Mesothelial cell of epicardium (in vitro differentiated cells): Measurements from ENCODE around the gene PTGDR. TPM values are rescaled to one million over a fixed set of nuclear protein-coding genes. Genes with fewer than 3 reads are reported as not detected.

Experiments used
- DNase-seq, 2 experiments: peaks; one replicate each; pipeline ENCODE4 v3.0.0; 2021; ENCODE audit warnings: low spot score in 2 of 2; ENCODE audit not compliant: unreplicated experiment in 2 of 2
- H3K27ac Mint-ChIP-seq: 2 replicates; pipeline ENCODE4 v1.8.0; 2021; ENCODE audit warnings: mixed read lengths
- H3K27me3 Mint-ChIP-seq: 2 replicates; pipeline ENCODE4 v1.8.0; 2021; ENCODE audit warnings: low read depth, mixed read lengths
- H3K36me3 Mint-ChIP-seq: 2 replicates; pipeline ENCODE4 v1.8.0; 2021; ENCODE audit warnings: mixed read lengths
- H3K4me1 Mint-ChIP-seq: 2 replicates; pipeline ENCODE4 v1.8.0; 2021; ENCODE audit warnings: mixed read lengths
- H3K4me3 Mint-ChIP-seq: 2 replicates; pipeline ENCODE4 v1.8.0; 2021; ENCODE audit warnings: mild to moderate bottlenecking, moderate library complexity, mixed read lengths
- H3K9me3 Mint-ChIP-seq: 2 replicates; pipeline ENCODE4 v1.8.0; 2021; ENCODE audit warnings: mixed read lengths
- total RNA-seq: library from RNA; stranded (reverse); gene quantifications from 3 replicates; pipeline ENCODE4 v1.2.1, GENCODE V29; 2021
- TF ChIP-seq, protein P1 (sequence below): fragments of 200-600 bp; sonication (generic); IDR thresholded peaks from one replicate; pipeline ENCODE4 v1.5.0; 2021; ENCODE audit warnings: antibody characterized with exemption; ENCODE audit not compliant: unreplicated experiment

Gene PTGDR
- total RNA-seq, result 0.07 TPM in 1 of 3 replicates, not detected in the others

GRCh38 chr14:52267501-52268278 is at the start of gene PTGDR:
Gene PTGDR (plus strand): TSS chr14:52267698. CDS start chr14:52267815, 117 bp downstream.
- H3K27me3 Mint-ChIP-seq, result peaks cover 94% of the 10 kb centered on the region
- H3K4me1 Mint-ChIP-seq, result peaks cover 12% of the 10 kb centered on the region
- H3K27ac Mint-ChIP-seq, result no peak within 1 kb of the TSS
- peak within 1 kb of the TSS; percentile 71 for H3K4me3 Mint-ChIP-seq
- no peaks in the 10 kb centered on the region for H3K36me3 Mint-ChIP-seq
- TF ChIP-seq, protein P1, sequence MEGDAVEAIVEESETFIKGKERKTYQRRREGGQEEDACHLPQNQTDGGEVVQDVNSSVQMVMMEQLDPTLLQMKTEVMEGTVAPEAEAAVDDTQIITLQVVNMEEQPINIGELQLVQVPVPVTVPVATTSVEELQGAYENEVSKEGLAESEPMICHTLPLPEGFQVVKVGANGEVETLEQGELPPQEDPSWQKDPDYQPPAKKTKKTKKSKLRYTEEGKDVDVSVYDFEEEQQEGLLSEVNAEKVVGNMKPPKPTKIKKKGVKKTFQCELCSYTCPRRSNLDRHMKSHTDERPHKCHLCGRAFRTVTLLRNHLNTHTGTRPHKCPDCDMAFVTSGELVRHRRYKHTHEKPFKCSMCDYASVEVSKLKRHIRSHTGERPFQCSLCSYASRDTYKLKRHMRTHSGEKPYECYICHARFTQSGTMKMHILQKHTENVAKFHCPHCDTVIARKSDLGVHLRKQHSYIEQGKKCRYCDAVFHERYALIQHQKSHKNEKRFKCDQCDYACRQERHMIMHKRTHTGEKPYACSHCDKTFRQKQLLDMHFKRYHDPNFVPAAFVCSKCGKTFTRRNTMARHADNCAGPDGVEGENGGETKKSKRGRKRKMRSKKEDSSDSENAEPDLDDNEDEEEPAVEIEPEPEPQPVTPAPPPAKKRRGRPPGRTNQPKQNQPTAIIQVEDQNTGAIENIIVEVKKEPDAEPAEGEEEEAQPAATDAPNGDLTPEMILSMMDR, result no peak
- H3K9me3 Mint-ChIP-seq, result no peaks in the 10 kb centered on the region
- no peak for DNase-seq

- Mint-ChIP-seq H3K36me3 (no peaks in the 10 kb centered on the region), H3K4me1 (no peaks in the 10 kb centered on the region), H3K9me3 (no peaks in the 10 kb centered on the region), H3K27me3 (peaks cover 14% of the 10 kb centered on the region), H3K27ac (no peak overlapping the region), H3K4me3 (no peak overlapping the region)
- no peak for DNase-seq
- TF ChIP-seq, protein P1, result no peak
These were observed 47.9 kb upstream of the PTGDR start for GRCh38 chr14:52219488-52220084.

DNA sequence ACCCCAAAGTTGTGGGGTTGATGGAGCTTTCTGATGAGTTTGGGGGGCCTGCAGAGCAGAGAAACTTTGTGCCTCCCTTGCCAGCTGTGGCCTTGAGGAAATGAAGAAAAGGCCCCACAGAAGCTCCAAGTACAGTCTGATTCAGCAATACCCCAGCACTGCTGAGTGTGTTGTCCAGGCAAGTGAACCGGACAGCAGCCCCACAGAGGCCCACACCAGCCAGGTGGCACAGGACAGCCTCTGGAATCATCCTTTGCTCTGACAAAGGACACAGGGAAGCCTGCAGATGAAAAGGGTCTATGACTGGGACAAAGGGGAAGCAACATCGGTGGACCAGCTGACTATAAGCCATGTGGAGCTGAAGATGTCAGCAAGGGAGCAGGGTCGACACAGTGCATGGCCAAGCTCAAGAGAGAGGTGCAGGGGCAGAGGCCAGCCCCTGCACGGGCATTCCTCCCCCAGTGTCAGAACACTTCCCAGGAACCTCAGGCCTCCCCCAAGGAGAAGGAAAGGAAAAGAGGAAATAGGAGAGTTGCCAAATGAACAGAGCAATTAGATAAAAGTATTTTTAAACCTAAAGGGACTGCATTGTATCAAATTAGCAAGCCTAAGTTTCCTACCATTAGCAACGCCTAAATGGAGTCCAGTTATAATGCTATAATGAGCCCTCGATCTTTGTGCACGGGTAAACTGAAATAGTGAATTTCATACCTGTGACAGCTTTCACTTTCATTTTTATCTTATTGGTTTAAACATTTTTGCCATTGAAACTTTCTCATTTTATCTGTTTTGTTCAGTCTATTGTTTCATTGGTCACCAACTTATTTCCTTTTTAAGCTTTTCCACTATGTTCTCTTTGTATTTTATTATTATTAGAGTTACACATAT is 46.3 kb upstream of the PTGDR start:
- Mint-ChIP-seq H3K27me3 (peaks cover 4% of the 10 kb centered on the region), H3K9me3 (no peaks in the 10 kb centered on the region), H3K36me3 (no peaks in the 10 kb centered on the region), H3K27ac (no peak overlapping the region), H3K4me3 (no peak overlapping the region), H3K4me1 (no peaks in the 10 kb centered on the region)
- TF ChIP-seq, protein P1, result no peak
- DNase-seq, result no peak

GRCh38 chr14:52222901-52223300 is 44.6 kb upstream of the PTGDR start:
- no peaks in the 10 kb centered on the region for H3K4me1 Mint-ChIP-seq
- no peaks in the 10 kb centered on the region for H3K36me3 Mint-ChIP-seq
- H3K9me3 Mint-ChIP-seq, result no peaks in the 10 kb centered on the region
- H3K27ac Mint-ChIP-seq, result no peak overlapping the region
- H3K4me3 Mint-ChIP-seq, result no peak overlapping the region
- H3K27me3 Mint-ChIP-seq, result no peaks in the 10 kb centered on the region
- DNase-seq, result no peak
- TF ChIP-seq, protein P1, result no peak

DNA sequence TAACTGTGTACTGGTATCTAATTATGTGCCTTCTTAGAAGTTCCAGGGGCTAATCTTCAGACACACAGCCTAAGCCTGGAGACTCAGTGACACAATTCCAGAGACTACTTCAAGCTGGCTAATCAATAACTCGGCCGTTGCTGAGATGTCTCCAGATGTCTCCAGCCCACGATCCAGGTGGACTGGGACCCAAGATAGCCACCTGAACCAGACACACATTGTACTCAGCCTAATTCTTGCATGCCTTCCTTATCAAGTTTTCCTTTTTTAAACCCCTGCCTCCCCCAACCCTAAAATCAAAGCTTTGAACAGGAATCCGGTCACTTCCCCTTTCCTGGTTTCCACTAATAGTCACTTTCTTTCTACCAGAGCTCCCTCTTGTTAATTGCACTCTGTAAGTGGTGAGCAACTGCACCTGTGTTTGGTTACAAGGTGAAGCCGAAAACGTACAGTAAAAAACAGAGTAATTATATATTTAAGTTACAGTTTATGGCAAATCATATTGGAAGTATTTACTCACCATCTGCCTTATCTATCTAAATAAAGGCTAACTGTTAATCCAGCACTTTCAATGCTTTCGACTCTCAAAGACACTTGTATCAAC is 39.8 kb upstream of the PTGDR start:
- DNase-seq, result no peak
- H3K27ac Mint-ChIP-seq, result no peak overlapping the region
- H3K4me3 Mint-ChIP-seq, result no peak overlapping the region
- TF ChIP-seq, protein P1, result no peak
- H3K9me3 Mint-ChIP-seq, result peaks cover 4% of the 10 kb centered on the region
- no peaks in the 10 kb centered on the region for H3K36me3 Mint-ChIP-seq
- H3K4me1 Mint-ChIP-seq, result no peaks in the 10 kb centered on the region
- peaks cover 14% of the 10 kb centered on the region for H3K27me3 Mint-ChIP-seq
